Neutrophil (primary cell): ENCODE measurements around the gene ABCD1.

Experiments used
- H3K27ac ChIP-seq: fragments of 200-600 bp; sonication (generic); 2 replicates; pipeline ENCODE4 v1.5.1; 2016; ENCODE audit warnings: mild to moderate bottlenecking, moderate library complexity
- H3K27me3 ChIP-seq: fragments of 200-600 bp; sonication (generic); 2 replicates; pipeline ENCODE4 v1.6.0; 2016; ENCODE audit warnings: mild to moderate bottlenecking
- H3K36me3 ChIP-seq: fragments of 200-600 bp; sonication (generic); 2 replicates; pipeline ENCODE4 v1.5.1; 2017
- H3K4me1 ChIP-seq, 2 experiments: fragments of 200-600 bp in 1 of 2; sonication (generic) in 1 of 2; 1 replicate in 1 of 2; 2 replicates in 1 of 2; pipeline versions ENCODE4 v1.5.1 to v1.6.1; 2013 to 2016; ENCODE audit warnings: low read depth in 1 of 2, low read length in 1 of 2, mild to moderate bottlenecking in 1 of 2, moderate library complexity in 1 of 2; ENCODE audit not compliant: control insufficient read depth in 1 of 2, insufficient read depth in 1 of 2
- H3K4me3 ChIP-seq, 2 experiments: fragments of 200-600 bp in 1 of 2; sonication (generic) in 1 of 2; 1 replicate in 1 of 2; 2 replicates in 1 of 2; pipeline ENCODE4 v1.5.1; 2013 to 2016; ENCODE audit warnings: low read depth in 1 of 2, low read length in 1 of 2, mild to moderate bottlenecking in 1 of 2, moderate library complexity in 1 of 2
- H3K9me3 ChIP-seq: fragments of 200-600 bp; sonication (generic); 2 replicates; pipeline ENCODE4 v1.5.1; 2016
- TF ChIP-seq, protein P1 (sequence below): fragments of 200-600 bp; sonication (generic); IDR thresholded peaks from 2 replicates; pipeline ENCODE4 v1.5.1; 2016; ENCODE audit warnings: antibody characterized with exemption

The ABCD1 gene

DNA sequence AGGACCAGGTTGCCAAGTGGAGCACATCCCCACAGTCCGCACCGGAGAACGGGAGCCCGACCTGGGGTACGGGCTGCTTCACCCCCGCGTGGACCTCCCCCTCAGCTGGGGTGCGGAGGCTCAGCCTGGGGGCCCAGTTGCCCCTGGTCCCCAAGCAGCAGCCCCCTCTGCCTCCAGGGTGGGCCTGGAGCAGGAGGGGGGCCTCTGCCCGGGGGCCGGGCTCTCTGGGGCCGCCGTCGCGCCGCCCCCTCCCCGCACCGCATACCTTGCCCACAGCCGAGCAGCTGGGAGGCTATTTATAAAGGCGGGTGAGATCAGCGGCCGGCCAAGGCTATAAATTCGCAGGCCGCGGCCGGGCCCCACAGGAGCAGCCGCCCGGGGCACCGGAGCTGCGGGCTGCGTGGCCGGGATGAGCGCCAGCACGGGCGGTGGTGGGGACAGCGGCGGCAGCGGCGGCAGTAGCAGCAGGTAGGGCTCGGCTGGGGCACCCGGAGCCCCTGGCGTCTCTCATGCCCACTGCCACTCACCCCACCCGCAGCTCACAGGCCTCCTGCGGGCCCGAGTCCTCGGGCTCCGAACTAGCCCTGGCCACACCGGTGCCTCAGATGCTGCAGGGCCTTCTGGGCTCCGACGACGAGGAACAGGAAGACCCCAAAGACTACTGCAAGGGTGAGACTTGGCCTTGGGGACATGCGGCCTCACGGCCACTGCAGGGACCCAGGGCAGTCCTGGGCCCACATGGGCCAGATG, 56.2 kb downstream of the ABCD1 start, which contains the start of gene SRPK3:
SRPK3 (plus strand) TSS at position 364 of the 750 bp plus-strand sequence; CDS start at position 410, 46 bp downstream.
- no peak within 1 kb of the TSS for H3K4me3 ChIP-seq
- H3K4me1 ChIP-seq = no peaks in the 10 kb centered on the region
- peaks cover 36% of the 10 kb centered on the region for H3K27me3 ChIP-seq
- H3K27ac ChIP-seq = no peak within 1 kb of the TSS
- TF ChIP-seq, protein P1, sequence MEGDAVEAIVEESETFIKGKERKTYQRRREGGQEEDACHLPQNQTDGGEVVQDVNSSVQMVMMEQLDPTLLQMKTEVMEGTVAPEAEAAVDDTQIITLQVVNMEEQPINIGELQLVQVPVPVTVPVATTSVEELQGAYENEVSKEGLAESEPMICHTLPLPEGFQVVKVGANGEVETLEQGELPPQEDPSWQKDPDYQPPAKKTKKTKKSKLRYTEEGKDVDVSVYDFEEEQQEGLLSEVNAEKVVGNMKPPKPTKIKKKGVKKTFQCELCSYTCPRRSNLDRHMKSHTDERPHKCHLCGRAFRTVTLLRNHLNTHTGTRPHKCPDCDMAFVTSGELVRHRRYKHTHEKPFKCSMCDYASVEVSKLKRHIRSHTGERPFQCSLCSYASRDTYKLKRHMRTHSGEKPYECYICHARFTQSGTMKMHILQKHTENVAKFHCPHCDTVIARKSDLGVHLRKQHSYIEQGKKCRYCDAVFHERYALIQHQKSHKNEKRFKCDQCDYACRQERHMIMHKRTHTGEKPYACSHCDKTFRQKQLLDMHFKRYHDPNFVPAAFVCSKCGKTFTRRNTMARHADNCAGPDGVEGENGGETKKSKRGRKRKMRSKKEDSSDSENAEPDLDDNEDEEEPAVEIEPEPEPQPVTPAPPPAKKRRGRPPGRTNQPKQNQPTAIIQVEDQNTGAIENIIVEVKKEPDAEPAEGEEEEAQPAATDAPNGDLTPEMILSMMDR = no peak
- H3K9me3 ChIP-seq = no peaks in the 10 kb centered on the region
- H3K36me3 ChIP-seq = peaks cover 27% of the 10 kb centered on the region

DNA sequence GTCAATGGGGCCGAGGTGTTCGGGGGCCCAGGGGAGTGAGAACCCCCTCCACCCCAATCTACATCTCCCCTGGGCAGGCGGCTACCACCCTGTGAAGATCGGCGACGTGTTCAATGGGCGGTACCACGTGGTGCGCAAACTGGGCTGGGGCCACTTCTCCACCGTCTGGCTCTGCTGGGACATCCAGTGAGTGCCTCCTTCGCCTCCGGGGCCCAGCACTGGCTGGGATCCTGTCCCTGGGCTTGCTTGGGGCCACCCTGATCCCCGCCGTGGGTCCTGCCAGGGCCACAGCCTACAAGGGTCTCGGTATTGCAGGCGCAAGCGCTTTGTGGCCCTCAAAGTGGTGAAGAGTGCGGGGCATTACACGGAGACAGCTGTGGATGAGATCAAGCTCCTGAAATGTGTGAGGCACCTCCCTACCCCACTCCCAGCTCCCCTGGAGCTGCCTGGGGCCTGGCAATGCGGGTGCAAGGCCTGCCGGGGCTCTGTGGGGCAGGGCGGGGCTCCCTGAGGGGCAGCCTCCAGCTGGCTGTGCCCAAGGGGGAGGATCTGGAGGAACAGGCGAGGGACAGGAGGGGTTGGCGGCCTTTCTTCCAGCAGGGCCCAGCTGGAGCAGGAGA, 56.9 kb downstream of the ABCD1 start:
- Histone ChIP-seq H3K36me3 (peaks cover 34% of the 10 kb centered on the region), H3K27ac (no peak overlapping the region), H3K4me1 (no peaks in the 10 kb centered on the region), H3K4me3 (no peak overlapping the region), H3K9me3 (no peaks in the 10 kb centered on the region), H3K27me3 (peaks cover 36% of the 10 kb centered on the region)
- TF ChIP-seq, protein P1 = no peak

DNA sequence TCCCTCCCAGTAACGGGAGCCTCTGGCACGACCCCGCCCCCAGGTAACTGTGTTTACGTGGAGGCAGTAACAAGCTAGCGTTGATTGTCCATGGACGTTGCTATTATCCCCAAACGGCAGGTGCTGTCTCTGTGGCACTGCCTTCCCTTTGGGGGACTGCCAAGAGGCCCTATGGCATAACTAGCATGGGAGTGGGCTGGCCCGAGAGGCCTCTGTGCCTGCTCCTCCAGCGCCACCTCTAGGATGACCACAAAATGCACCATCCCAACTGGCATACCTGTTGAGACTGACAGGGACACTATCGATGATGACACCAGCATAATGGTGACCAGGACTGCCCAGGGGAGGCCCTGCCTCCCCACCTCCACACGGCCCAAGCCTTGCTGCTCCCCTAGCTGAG, 57.7 kb downstream of the ABCD1 start:
- Histone ChIP-seq H3K27me3 (peaks cover 36% of the 10 kb centered on the region), H3K4me3 (no peak overlapping the region), H3K36me3 (peaks cover 42% of the 10 kb centered on the region), H3K9me3 (no peaks in the 10 kb centered on the region), H3K4me1 (no peaks in the 10 kb centered on the region), H3K27ac (no peak overlapping the region)
- TF ChIP-seq, protein P1 = no peak

DNA sequence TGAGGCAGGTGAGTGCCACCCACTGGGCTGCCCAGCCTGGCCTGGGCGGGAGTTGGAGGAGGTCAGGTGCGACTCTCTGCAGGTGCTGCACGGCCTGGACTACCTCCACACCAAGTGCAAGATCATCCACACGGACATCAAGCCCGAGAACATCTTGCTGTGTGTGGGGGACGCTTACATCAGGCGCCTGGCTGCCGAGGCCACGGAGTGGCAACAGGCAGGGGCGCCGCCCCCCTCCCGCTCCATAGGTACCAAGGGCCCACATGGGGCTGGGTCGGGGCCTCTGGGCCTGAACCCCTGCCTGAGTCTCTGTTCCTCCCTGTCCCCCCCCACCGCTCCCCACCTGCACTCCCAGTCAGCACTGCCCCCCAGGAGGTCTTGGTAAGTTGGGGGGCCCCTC, 58.2 kb downstream of the ABCD1 start:
- Histone ChIP-seq H3K4me1 (no peaks in the 10 kb centered on the region), H3K27me3 (peaks cover 36% of the 10 kb centered on the region), H3K4me3 (no peak overlapping the region), H3K36me3 (peaks cover 47% of the 10 kb centered on the region), H3K27ac (no peak overlapping the region), H3K9me3 (no peaks in the 10 kb centered on the region)
- TF ChIP-seq, protein P1 = no peak

DNA sequence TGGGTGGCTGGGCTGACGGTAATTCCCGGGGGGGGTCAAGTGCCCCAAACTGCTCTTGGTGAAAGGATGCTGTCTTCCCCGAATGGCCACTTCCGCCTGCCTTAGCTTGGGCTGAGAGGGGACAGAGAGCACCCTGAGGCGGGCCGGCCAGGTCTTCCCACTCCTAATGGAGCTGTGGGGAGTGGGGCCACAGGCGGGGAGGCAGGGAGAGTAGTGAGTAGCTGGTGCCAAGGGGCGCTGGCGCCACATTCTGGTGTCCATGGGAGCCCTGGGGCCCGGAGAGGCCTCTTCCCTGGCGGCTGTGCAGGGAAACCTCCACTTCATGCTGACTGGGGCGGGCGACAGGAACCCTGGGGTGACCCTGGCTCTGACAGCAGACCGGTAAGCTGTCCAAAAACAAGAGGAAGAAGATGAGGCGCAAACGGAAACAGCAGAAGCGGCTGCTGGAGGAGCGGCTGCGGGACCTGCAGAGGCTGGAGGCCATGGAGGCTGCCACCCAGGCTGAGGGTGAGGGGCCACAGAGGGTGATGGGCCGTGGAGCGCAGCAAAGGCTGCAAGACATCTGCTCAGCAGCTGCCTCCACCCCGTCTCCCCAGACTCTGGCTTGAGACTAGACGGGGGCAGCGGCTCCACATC, 58.8 kb downstream of the ABCD1 start:
- H3K4me3 ChIP-seq = no peak overlapping the region
- peaks cover 53% of the 10 kb centered on the region for H3K36me3 ChIP-seq
- H3K27me3 ChIP-seq = peaks cover 36% of the 10 kb centered on the region
- H3K9me3 ChIP-seq = no peaks in the 10 kb centered on the region
- H3K4me1 ChIP-seq = no peaks in the 10 kb centered on the region
- TF ChIP-seq, protein P1 = no peak
- H3K27ac ChIP-seq = no peak overlapping the region
